Measurements from ENCODE around the gene PSMG2. TPM values are rescaled to one million over a fixed set of nuclear protein-coding genes. Genes with fewer than 3 reads are reported as not detected.
A peak's percentile ranks its signal among the peaks of the same experiment; 100 is the strongest.

Gene PSMG2
- total RNA-seq, 3 donors from 2014 or later: 78.7 to 102 (median 83.4) TPM

- no peak for DNase-seq (ENCODE audit: low spot score in 2 of 2)
- intact Hi-C loops (cut with DNase I; ENCODE audit: low total_unique reads): loop anchor here (10.0 kb wide), 1 partner anchor 715 kb away; no protein-coding TSS in a partner anchor
- Histone ChIP-seq H3K4me3 (no peak overlapping the region), H3K27me3 (no peaks in the 10 kb centered on the region), H3K27ac (no peak overlapping the region), H3K36me3 (no peaks in the 10 kb centered on the region), H3K4me1 (peaks cover 10 to 12% of the 10 kb centered on the region in 2 donors), H3K9me3 (no peaks in the 10 kb centered on the region)
- TF ChIP-seq POLR2AphosphoS5 (IDR thresholded peaks at IDR 0.05) (no peak), POLR2A (IDR thresholded peaks at IDR 0.05) (no peak)
- TF ChIP-seq, protein P1, sequence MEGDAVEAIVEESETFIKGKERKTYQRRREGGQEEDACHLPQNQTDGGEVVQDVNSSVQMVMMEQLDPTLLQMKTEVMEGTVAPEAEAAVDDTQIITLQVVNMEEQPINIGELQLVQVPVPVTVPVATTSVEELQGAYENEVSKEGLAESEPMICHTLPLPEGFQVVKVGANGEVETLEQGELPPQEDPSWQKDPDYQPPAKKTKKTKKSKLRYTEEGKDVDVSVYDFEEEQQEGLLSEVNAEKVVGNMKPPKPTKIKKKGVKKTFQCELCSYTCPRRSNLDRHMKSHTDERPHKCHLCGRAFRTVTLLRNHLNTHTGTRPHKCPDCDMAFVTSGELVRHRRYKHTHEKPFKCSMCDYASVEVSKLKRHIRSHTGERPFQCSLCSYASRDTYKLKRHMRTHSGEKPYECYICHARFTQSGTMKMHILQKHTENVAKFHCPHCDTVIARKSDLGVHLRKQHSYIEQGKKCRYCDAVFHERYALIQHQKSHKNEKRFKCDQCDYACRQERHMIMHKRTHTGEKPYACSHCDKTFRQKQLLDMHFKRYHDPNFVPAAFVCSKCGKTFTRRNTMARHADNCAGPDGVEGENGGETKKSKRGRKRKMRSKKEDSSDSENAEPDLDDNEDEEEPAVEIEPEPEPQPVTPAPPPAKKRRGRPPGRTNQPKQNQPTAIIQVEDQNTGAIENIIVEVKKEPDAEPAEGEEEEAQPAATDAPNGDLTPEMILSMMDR (IDR thresholded peaks at IDR 0.05): no peak
Measured at GRCh38 chr18:12699747-12700146, 3.1 kb upstream of the PSMG2 start.

- peaks cover 10 to 12% of the 10 kb centered on the region in 2 donors for H3K4me1 ChIP-seq
- H3K27ac ChIP-seq: no peak overlapping the region
- H3K36me3 ChIP-seq: no peaks in the 10 kb centered on the region
- H3K27me3 ChIP-seq: no peaks in the 10 kb centered on the region
- TF ChIP-seq POLR2AphosphoS5 (IDR thresholded peaks at IDR 0.05) (no peak), POLR2A (IDR thresholded peaks at IDR 0.05) (no peak)
- TF ChIP-seq, protein P1 (IDR thresholded peaks at IDR 0.05): no peak
- intact Hi-C loops (cut with DNase I; ENCODE audit: low total_unique reads): no loop called here
- H3K4me3 ChIP-seq: peak overlapping the region in 2 of 3 donors; percentile 90 to 98
- no peak for DNase-seq (ENCODE audit: low spot score in 2 of 2)
- no peaks in the 10 kb centered on the region for H3K9me3 ChIP-seq
Measured at GRCh38 chr18:12701161-12701560, 1.7 kb upstream of the PSMG2 start.

DNA sequence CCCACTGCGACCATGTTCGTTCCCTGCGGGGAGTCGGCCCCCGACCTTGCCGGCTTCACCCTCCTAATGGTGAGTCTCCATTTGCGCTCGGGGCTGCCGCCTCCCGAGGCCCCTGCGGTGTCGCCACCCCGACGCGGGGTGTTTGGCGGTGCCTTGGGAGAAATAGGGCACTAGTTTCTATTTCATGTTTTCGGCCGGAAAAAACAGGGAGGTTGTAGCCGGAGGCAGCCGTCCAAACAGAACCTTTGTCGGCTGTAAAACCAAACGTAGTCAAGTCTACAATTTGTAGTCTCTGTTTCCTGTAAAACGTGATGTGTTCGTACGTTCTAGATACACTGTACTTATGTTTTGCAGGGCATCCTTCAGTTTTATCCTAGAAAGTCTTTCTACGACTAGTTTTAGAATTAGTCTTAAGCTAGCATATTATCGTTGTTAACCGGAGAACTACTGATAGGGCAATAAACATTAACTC, 290 bp downstream of the PSMG2 start:
- Histone ChIP-seq H3K4me1 (peaks cover 10 to 12% of the 10 kb centered on the region in 2 donors), H3K36me3 (no peaks in the 10 kb centered on the region), H3K27me3 (no peaks in the 10 kb centered on the region), H3K9me3 (no peaks in the 10 kb centered on the region), H3K27ac (peak overlapping the region; percentile 98 to 99), H3K4me3 (peak overlapping the region; percentile 74 to 98 (median 90))
- no peak for DNase-seq (ENCODE audit: low spot score in 2 of 2)
- TF ChIP-seq, protein P1 (IDR thresholded peaks at IDR 0.05): no peak
- TF ChIP-seq POLR2AphosphoS5 (IDR thresholded peaks at IDR 0.05) (no peak), POLR2A (IDR thresholded peaks at IDR 0.05) (no peak)
- intact Hi-C loops (cut with DNase I; ENCODE audit: low total_unique reads): no loop called here

DNA sequence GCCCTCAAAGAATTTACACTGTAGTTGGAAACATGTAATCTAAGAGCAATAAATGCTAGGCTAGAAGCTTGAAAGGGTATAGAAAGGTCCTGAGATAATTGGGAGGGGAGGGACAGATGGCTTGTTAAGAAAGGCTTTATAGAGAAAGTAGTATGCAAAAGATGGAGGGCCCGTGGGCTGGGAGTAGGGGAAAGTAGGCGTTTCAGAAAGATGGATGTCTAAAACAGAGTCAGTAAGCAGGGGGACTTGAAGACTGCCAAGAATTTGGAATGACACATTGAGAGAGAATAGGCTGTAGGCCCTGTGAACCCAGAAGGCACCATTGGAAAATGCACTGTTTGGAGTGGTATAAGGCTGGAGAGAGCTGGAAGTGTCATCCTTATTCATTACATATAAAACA, 822 bp downstream of the PSMG2 start:
- Histone ChIP-seq H3K4me3 (peak overlapping the region; percentile 74 to 98 (median 90)), H3K9me3 (no peaks in the 10 kb centered on the region), H3K4me1 (peaks cover 10 to 12% of the 10 kb centered on the region in 2 donors), H3K27me3 (no peaks in the 10 kb centered on the region), H3K36me3 (no peaks in the 10 kb centered on the region), H3K27ac (peak overlapping the region; percentile 98 to 99)
- intact Hi-C loops (cut with DNase I; ENCODE audit: low total_unique reads): no loop called here
- TF ChIP-seq POLR2A (IDR thresholded peaks at IDR 0.05) (no peak), POLR2AphosphoS5 (IDR thresholded peaks at IDR 0.05) (no peak)
- TF ChIP-seq, protein P1 (IDR thresholded peaks at IDR 0.05): no peak
- DNase-seq (ENCODE audit: low spot score in 2 of 2): no peak

DNA sequence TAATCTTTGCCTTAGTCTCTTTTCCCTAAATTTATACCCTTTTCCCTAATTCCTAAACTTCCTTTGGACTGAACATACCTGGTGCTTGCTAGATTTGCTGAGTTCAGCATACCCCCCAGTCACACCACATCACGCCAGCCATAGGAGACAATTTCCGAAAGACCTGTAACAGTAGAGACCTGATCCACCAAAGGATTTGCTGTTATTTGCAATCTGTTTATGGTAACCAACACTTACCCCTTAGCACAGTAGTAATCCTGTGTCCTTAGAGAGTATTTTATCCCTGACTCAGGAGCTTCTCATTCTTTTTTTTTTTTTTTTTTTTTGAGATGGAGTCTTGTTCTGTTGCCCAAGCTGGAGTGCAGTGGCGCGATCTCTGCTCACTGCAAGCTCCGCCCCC, 8.6 kb downstream of the PSMG2 start:
- intact Hi-C loops (cut with DNase I; ENCODE audit: low total_unique reads): no loop called here
- peaks cover 5% of the 10 kb centered on the region for H3K36me3 ChIP-seq

More for the DNA sequence above, 8.6 kb downstream of the PSMG2 start:
- no peak for TF ChIP-seq POLR2AphosphoS5 (IDR thresholded peaks at IDR 0.05)
- no peak for TF ChIP-seq POLR2A (IDR thresholded peaks at IDR 0.05)
- TF ChIP-seq, protein P1 (IDR thresholded peaks at IDR 0.05): no peak
- H3K27ac ChIP-seq: no peak overlapping the region
- no peaks in the 10 kb centered on the region for H3K9me3 ChIP-seq
- no peaks in the 10 kb centered on the region for H3K4me1 ChIP-seq
- H3K4me3 ChIP-seq: no peak overlapping the region
- H3K27me3 ChIP-seq: no peaks in the 10 kb centered on the region
- no peak for DNase-seq (ENCODE audit: low spot score in 2 of 2)

All from breast epithelium (tissue), 4 donors.